Loucy (cell line): ENCODE data around the gene NDUFA5.

Source experiments
- H2AFZ ChIP-seq: fragments of 200-600 bp; sonication (generic); 2 replicates; pipeline ENCODE4 v1.6.0; 2016; ENCODE audit warnings: antibody characterized with exemption, mild to moderate bottlenecking, low read length, moderate library complexity
- H3F3A ChIP-seq: fragments of 200-600 bp; 2 replicates; pipeline ENCODE4 v1.6.0; 2016; ENCODE audit warnings: antibody characterized with exemption, low read depth, mild to moderate bottlenecking
- H3K27me3 ChIP-seq: fragments of 200-600 bp; sonication (generic); 2 replicates; pipeline ENCODE4 v1.6.1; 2014; ENCODE audit warnings: low read length, mild to moderate bottlenecking; ENCODE audit not compliant: insufficient read depth, poor library complexity, severe bottlenecking
- H3K36me3 ChIP-seq: fragments of 200-600 bp; sonication (generic); 2 replicates; pipeline ENCODE4 v1.6.1; 2016; ENCODE audit warnings: low read length; ENCODE audit not compliant: insufficient read depth
- H3K4me1 ChIP-seq: fragments of 200-600 bp; sonication (generic); 2 replicates; pipeline ENCODE4 v1.5.1; 2014; ENCODE audit warnings: low read length, mild to moderate bottlenecking; ENCODE audit not compliant: insufficient read depth, poor library complexity, severe bottlenecking
- H3K4me2 ChIP-seq: fragments of 200-600 bp; sonication (generic); 2 replicates; pipeline ENCODE4 v1.6.0; 2014; ENCODE audit warnings: antibody characterized with exemption, low read length, low read depth, mild to moderate bottlenecking; ENCODE audit not compliant: poor library complexity, severe bottlenecking
- H3K4me3 ChIP-seq: fragments of 200-600 bp; sonication (generic); 2 replicates; pipeline ENCODE4 v1.5.1; 2014; ENCODE audit warnings: low read length, mild to moderate bottlenecking, mixed read lengths; ENCODE audit not compliant: poor library complexity, severe bottlenecking
- H3K79me2 ChIP-seq: fragments of 200-600 bp; sonication (generic); 2 replicates; pipeline ENCODE4 v1.6.1; 2014; ENCODE audit warnings: low read length; ENCODE audit not compliant: insufficient read depth
- H3K9ac ChIP-seq: fragments of 200-600 bp; sonication (generic); 2 replicates; pipeline ENCODE4 v1.6.0; 2014; ENCODE audit warnings: mild to moderate bottlenecking, low read depth, low read length, moderate library complexity; ENCODE audit not compliant: poor library complexity, severe bottlenecking
- H3K9me2 ChIP-seq: fragments of 200-600 bp; sonication (generic); replicated peaks from 2 replicates; pipeline ENCODE4 v1.6.1; 2016; ENCODE audit warnings: low read depth, low read length, mixed read lengths
- H3K9me3 ChIP-seq: fragments of 200-600 bp; sonication (generic); 2 replicates; pipeline ENCODE4 v1.6.1; 2014; ENCODE audit warnings: mild to moderate bottlenecking, antibody characterized with exemption, low read length, low read depth; ENCODE audit not compliant: insufficient read depth
- H4K20me1 ChIP-seq: fragments of 200-600 bp; sonication (generic); 2 replicates; pipeline ENCODE4 v1.6.0; 2014; ENCODE audit warnings: antibody characterized with exemption, low read length, mild to moderate bottlenecking; ENCODE audit not compliant: insufficient read depth, poor library complexity, severe bottlenecking
- EZH2phosphoT487 ChIP-seq: fragments of 200-600 bp; IDR thresholded peaks from 2 replicates; pipeline ENCODE4 v1.6.1; 2018; ENCODE audit warnings: antibody characterized with exemption, mild to moderate bottlenecking, moderate library complexity, borderline replicate concordance
- TF ChIP-seq, protein P1 (sequence below): fragments of 200-600 bp; sonication (generic); conservative IDR thresholded peaks from 2 replicates; pipeline ENCODE4 v1.5.1; 2014; ENCODE audit warnings: mild to moderate bottlenecking, antibody characterized with exemption, low read length

The NDUFA5 gene

DNA sequence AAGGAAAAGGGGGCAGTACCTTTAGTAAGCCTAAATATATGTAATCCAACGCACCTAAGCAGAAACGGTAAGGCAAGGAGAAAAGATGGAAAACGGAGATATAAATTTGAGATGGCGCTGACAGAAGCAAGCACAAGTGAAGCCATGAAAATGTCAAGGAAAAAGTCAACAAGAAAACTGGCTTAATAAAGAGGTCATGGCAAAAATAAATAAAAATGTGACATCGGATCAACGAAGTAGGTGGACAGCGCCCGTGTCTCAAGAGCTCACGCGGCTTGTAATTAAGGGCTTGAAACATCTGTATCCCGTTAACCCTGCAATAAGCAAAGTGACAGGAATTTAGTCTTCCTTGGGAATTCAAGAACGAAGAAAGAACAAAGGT is 611 bp downstream of the NDUFA5 start:
- H4K20me1 ChIP-seq, result peaks cover 12% of the 10 kb centered on the region
- no peaks in the 10 kb centered on the region for H3K9me3 ChIP-seq
- H3K27me3 ChIP-seq, result peaks cover 13% of the 10 kb centered on the region
- H3K9ac ChIP-seq, result peak overlapping the region; percentile 82
- peak overlapping the region; percentile 93 for H2AFZ ChIP-seq
- peaks cover 30% of the 10 kb centered on the region for H3K79me2 ChIP-seq
- H3K4me2 ChIP-seq, result peak overlapping the region; percentile 99
- no peaks in the 10 kb centered on the region for H3K9me2 ChIP-seq
- no peak for TF ChIP-seq EZH2phosphoT487
- TF ChIP-seq, protein P1, sequence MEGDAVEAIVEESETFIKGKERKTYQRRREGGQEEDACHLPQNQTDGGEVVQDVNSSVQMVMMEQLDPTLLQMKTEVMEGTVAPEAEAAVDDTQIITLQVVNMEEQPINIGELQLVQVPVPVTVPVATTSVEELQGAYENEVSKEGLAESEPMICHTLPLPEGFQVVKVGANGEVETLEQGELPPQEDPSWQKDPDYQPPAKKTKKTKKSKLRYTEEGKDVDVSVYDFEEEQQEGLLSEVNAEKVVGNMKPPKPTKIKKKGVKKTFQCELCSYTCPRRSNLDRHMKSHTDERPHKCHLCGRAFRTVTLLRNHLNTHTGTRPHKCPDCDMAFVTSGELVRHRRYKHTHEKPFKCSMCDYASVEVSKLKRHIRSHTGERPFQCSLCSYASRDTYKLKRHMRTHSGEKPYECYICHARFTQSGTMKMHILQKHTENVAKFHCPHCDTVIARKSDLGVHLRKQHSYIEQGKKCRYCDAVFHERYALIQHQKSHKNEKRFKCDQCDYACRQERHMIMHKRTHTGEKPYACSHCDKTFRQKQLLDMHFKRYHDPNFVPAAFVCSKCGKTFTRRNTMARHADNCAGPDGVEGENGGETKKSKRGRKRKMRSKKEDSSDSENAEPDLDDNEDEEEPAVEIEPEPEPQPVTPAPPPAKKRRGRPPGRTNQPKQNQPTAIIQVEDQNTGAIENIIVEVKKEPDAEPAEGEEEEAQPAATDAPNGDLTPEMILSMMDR, result no peak
- H3K4me1 ChIP-seq, result peaks cover 31% of the 10 kb centered on the region
- no peaks in the 10 kb centered on the region for H3K36me3 ChIP-seq
- H3K4me3 ChIP-seq, result peak overlapping the region; percentile 84
- no peaks in the 10 kb centered on the region for H3F3A ChIP-seq

DNA sequence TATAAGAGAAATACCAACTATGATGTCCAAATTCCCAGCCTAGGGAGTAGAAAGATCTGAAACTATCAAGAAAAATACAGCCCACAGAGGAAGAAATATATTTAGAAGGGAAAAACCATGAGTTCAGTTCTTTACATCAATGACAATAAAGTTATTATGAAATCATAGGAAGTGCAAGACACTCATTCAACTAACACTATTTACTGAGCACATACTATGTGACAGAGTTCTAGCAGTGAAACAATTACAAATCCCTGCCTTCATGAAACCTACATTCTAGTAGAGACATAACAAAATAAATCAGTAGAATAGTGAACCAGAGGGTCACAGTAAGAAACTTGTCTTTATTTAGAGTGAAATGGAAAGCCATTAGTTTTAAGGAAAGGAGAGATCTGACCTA is 2.1 kb downstream of the NDUFA5 start:
- Histone ChIP-seq H3K4me2 (peak overlapping the region; percentile 99), H3F3A (no peaks in the 10 kb centered on the region), H3K4me1 (peaks cover 31% of the 10 kb centered on the region), H3K36me3 (no peaks in the 10 kb centered on the region), H3K9me3 (no peaks in the 10 kb centered on the region), H3K27me3 (peaks cover 1% of the 10 kb centered on the region), H3K9ac (no peak overlapping the region), H2AFZ (no peak overlapping the region), H3K9me2 (no peaks in the 10 kb centered on the region), H3K4me3 (peak overlapping the region; percentile 84), H3K79me2 (peaks cover 32% of the 10 kb centered on the region), H4K20me1 (peaks cover 12% of the 10 kb centered on the region)
- TF ChIP-seq, protein P1, result no peak
- no peak for TF ChIP-seq EZH2phosphoT487

DNA sequence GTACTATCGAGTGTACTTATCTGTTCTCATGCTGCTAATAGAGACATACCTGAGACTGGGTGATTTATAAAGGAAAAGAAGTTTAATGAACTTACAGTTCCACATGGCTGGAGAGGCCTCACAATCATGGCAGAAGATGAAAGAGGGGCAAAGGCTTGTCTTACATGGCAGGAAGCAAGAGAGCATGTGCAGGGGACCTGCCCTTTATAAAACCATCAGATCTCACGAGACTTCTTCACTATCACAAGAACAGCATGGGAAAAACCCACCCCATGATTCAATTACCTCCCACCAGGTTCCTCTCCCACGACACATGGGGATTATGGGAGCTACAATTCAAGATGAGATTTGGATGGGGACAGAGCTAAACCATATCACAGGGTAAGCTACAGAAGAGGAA is 4.5 kb downstream of the NDUFA5 start:
- Histone ChIP-seq H4K20me1 (peaks cover 12% of the 10 kb centered on the region), H3K36me3 (peaks cover 14% of the 10 kb centered on the region), H3K9me2 (no peaks in the 10 kb centered on the region), H3K4me2 (peak overlapping the region; percentile 99), H3K9me3 (no peaks in the 10 kb centered on the region), H3K27me3 (no peaks in the 10 kb centered on the region), H3K79me2 (peaks cover 42% of the 10 kb centered on the region), H2AFZ (no peak overlapping the region), H3K4me3 (peak overlapping the region; percentile 35), H3K9ac (no peak overlapping the region), H3F3A (no peaks in the 10 kb centered on the region), H3K4me1 (peaks cover 31% of the 10 kb centered on the region)
- TF ChIP-seq EZH2phosphoT487, result no peak
- TF ChIP-seq, protein P1, result no peak
